K562 (cell line): Measurements from ENCODE around the gene BTBD10. TPM values are rescaled to one million over a fixed set of nuclear protein-coding genes. Genes with fewer than 3 reads are reported as not detected.

Experiments
- BDP1 ChIP-seq: IDR thresholded peaks from 3 replicates; pipeline ENCODE4 v1.6.1; 2011; ENCODE audit not compliant: insufficient read length, insufficient read depth
- CHD2 ChIP-seq: IDR thresholded peaks from 2 replicates; pipeline ENCODE4 v1.6.1; 2011; ENCODE audit warnings: low read depth, low read length
- ESRRB ChIP-seq: fragments of 250-450 bp; sonication (Bioruptor Pico); IDR thresholded peaks from 2 replicates; pipeline ENCODE4 v1.5.0; 2020; ENCODE audit warnings: mild to moderate bottlenecking, moderate library complexity, borderline replicate concordance
- EZH2 ChIP-seq: IDR thresholded peaks from 2 replicates; pipeline ENCODE4 v1.6.1; 2012; ENCODE audit warnings: low read depth, mild to moderate bottlenecking, inconsistent platforms, low read length, borderline replicate concordance
- HDAC2 ChIP-seq: fragments of 450-650 bp; IDR thresholded peaks from 2 replicates; pipeline ENCODE4 v1.6.1; 2016; ENCODE audit warnings: mild to moderate bottlenecking
- HDAC3 ChIP-seq: fragments of 450-650 bp; IDR thresholded peaks from 2 replicates; pipeline ENCODE4 v1.6.1; 2018; ENCODE audit warnings: borderline replicate concordance, mild to moderate bottlenecking, moderate library complexity; ENCODE audit not compliant: partially characterized antibody
- ILF3 ChIP-seq: fragments of 450-650 bp; IDR thresholded peaks from 2 replicates; pipeline ENCODE4 v1.6.1; 2018; ENCODE audit warnings: antibody characterized with exemption, mild to moderate bottlenecking, moderate library complexity, borderline replicate concordance
- KLF1 ChIP-seq: fragments of 450-650 bp; IDR thresholded peaks from 2 replicates; pipeline ENCODE4 v1.6.1; 2016; ENCODE audit warnings: missing genetic modification characterization, missing compliant biosample characterization
- KLF10 ChIP-seq: fragments of 250-450 bp; sonication (Bioruptor Pico); IDR thresholded peaks from 2 replicates; pipeline ENCODE4 v1.6.1; 2021; ENCODE audit warnings: matching md5 sums
- MCM5 ChIP-seq: fragments of 450-650 bp; IDR thresholded peaks from 2 replicates; pipeline ENCODE4 v1.6.1; 2016; ENCODE audit warnings: low read depth
- NFE2 ChIP-seq: IDR thresholded peaks from 2 replicates; pipeline ENCODE4 v1.6.1; 2014; ENCODE audit warnings: antibody characterized with exemption, low read depth
- NR2C1 ChIP-seq, 2 experiments: fragments of 450-650 bp; IDR thresholded peaks; 2 replicates each; pipeline ENCODE4 v1.6.1; 2017; ENCODE audit warnings: mild to moderate bottlenecking in 2 of 2, antibody characterized with exemption in 1 of 2, inconsistent platforms in 1 of 2, missing compliant biosample characterization in 1 of 2, missing genetic modification characterization in 1 of 2
- OTX1 ChIP-seq: fragments of 450-650 bp; formaldehyde crosslinking; IDR thresholded peaks from 2 replicates; pipeline ENCODE4 v1.4.0; 2022; ENCODE audit warnings: mild to moderate bottlenecking
- PML ChIP-seq: IDR thresholded peaks from 2 replicates; pipeline ENCODE4 v1.6.1; 2012; ENCODE audit warnings: low read length, inconsistent platforms
- POLR2H ChIP-seq: IDR thresholded peaks from 2 replicates; pipeline ENCODE4 v1.6.1; 2016; ENCODE audit warnings: missing genetic modification characterization, low read depth, mild to moderate bottlenecking, control low read depth, missing compliant biosample characterization, moderate library complexity
- POU5F1 ChIP-seq: fragments of 150-350 bp; IDR thresholded peaks from 2 replicates; pipeline ENCODE4 v1.6.1; 2014; ENCODE audit warnings: borderline replicate concordance, low read length, low read depth, mild to moderate bottlenecking; ENCODE audit not compliant: partially characterized antibody
- PTRF ChIP-seq: fragments of 450-650 bp; IDR thresholded peaks from 2 replicates; pipeline ENCODE4 v1.6.1; 2016; ENCODE audit warnings: mild to moderate bottlenecking, missing genetic modification characterization, missing compliant biosample characterization
- TAF9B ChIP-seq: fragments of 450-650 bp; IDR thresholded peaks from 2 replicates; pipeline ENCODE4 v1.6.1; 2018; ENCODE audit warnings: mild to moderate bottlenecking; ENCODE audit not compliant: partially characterized antibody
- ZNF445 ChIP-seq: fragments of 250-450 bp; sonication (Bioruptor Pico); IDR thresholded peaks from 2 replicates; pipeline ENCODE4 v1.4.0; 2020; ENCODE audit warnings: low read depth, mild to moderate bottlenecking, moderate library complexity
- ZNF668 ChIP-seq: fragments of 250-450 bp; sonication (Bioruptor Pico); IDR thresholded peaks from 2 replicates; pipeline ENCODE4 v1.8.0; 2022; ENCODE audit warnings: mild to moderate bottlenecking, inconsistent platforms
- polyA plus RNA-seq, 8 experiments: library from polyadenylated mRNA; depleted of rRNA in 4 of 8; stranded (reverse) in 5 of 8; unstranded in 3 of 8; fragments of >200 nt; fragmentation: Nextera tagmentation in 2 of 8; fragmentation: Illumina TruSeq in 1 of 8; extraction: Ambion mirVana in 2 of 8; extraction: Trizol in 1 of 8; gene quantifications; 2 replicates each; pipeline versions ENCODE4 v1.2.1 to v1.2.3, GENCODE V29; 2011 to 2014; ENCODE audit warnings: inconsistent platforms in 1 of 8, missing spikeins in 1 of 8
- total RNA-seq, 7 experiments: library from RNA; depleted of rRNA in 6 of 7; stranded (reverse); fragments of >200 nt in 6 of 7; fragmentation: Illumina TruSeq in 2 of 7; extraction: Trizol in 2 of 7; gene quantifications; 2 replicates each; pipeline versions ENCODE4 v1.2.1 to v1.2.3, GENCODE V29; 2011 to 2021; ENCODE audit warnings: low replicate concordance in 1 of 7
- TF ChIP-seq, protein P1 (sequence below): sonication (generic); formaldehyde crosslinking; IDR thresholded peaks from 2 replicates; pipeline ENCODE4 v1.4.0; 2020; ENCODE audit warnings: mild to moderate bottlenecking, missing genetic modification reagents
- TF ChIP-seq, protein P2 (sequence below): fragments of 450-650 bp; IDR thresholded peaks from 2 replicates; pipeline ENCODE4 v1.6.1; 2018; ENCODE audit warnings: mild to moderate bottlenecking, low read depth; ENCODE audit not compliant: partially characterized antibody
- TF ChIP-seq, protein P3 (sequence below): sonication (generic); formaldehyde crosslinking; IDR thresholded peaks from 2 replicates; pipeline ENCODE4 v1.8.0; 2022; ENCODE audit warnings: mild to moderate bottlenecking, low read depth, missing genetic modification reagents

BTBD10 gene
- total and polyA plus RNA-seq, 9 of the 15 experiments (the other 6 are each of a cell fraction or from before 2014, with no cell fraction given), result 11.6 to 22.8 (median 16.3) TPM

DNA sequence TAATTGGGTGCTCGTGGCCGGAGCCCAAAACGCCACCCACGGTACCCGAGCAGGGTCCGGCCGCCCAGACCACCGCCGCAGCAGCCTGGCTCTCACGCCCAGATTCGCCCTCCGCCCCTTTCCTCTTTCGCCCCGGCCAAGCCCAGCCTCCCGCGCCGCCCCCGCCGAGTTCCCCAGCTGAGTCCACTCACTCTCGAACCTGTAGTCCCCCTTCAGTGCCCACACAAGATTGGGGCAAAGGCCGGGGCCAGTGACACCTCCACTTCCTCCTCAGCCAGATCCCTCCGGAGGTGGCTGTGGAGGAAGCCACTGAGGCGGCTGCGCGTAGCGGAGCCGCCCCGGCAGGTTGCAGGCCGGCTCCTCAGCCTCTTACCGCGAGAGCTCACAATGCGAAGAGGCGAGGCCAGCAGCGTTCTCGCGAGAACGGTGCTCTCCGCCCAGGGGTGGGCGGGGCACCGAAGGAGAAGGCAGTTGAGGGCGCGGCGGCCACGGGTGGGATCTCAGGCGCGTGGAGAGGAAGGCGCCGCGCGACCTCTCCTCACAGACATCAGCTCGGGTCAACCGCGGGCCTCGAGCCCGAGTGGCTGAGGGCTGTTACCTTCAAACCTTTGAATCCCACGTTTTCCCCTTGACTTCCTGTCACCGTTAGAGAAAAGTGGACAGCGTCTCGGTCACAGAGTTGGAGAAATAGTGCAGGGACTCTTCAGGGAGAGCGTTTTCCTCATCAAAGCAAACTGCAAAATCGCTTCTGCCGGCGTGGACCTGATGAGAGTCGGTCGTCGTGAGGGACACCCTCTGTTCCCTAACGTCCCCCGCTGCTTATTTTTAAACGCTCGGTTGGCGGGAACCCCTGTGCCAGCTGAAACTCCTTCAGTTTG, at the start of gene BTBD10 (continued):
- no peak for TF ChIP-seq NR2C1 (IDR thresholded peaks at IDR 0.05)
- TF ChIP-seq NR2C1 (tag; IDR thresholded peaks at IDR 0.05), result 0 out of 2 replicates have a peak, but pooled peaks have one; percentile 9
- no peak for TF ChIP-seq EZH2
- TF ChIP-seq HDAC3, result peak; percentile 80
- no peak for TF ChIP-seq ILF3
- TF ChIP-seq ZNF668 (CRISPR knock-in tag), result no peak
- TF ChIP-seq TAF9B, result peak; percentile 77
- no peak for TF ChIP-seq NFE2
- TF ChIP-seq OTX1 (CRISPR knock-in tag), result no peak
- peak; percentile 63; the same call in 1 of the 2 replicates for TF ChIP-seq PML
- no peak for TF ChIP-seq MCM5
- TF ChIP-seq HDAC2, result no peak
- TF ChIP-seq CHD2, result peak; percentile 100
- TF ChIP-seq, protein P1, sequence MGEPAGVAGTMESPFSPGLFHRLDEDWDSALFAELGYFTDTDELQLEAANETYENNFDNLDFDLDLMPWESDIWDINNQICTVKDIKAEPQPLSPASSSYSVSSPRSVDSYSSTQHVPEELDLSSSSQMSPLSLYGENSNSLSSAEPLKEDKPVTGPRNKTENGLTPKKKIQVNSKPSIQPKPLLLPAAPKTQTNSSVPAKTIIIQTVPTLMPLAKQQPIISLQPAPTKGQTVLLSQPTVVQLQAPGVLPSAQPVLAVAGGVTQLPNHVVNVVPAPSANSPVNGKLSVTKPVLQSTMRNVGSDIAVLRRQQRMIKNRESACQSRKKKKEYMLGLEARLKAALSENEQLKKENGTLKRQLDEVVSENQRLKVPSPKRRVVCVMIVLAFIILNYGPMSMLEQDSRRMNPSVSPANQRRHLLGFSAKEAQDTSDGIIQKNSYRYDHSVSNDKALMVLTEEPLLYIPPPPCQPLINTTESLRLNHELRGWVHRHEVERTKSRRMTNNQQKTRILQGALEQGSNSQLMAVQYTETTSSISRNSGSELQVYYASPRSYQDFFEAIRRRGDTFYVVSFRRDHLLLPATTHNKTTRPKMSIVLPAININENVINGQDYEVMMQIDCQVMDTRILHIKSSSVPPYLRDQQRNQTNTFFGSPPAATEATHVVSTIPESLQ (CRISPR knock-in tag), result peak; percentile 40; the same call in 1 of the 2 replicates
- TF ChIP-seq ZNF445 (CRISPR knock-in tag), result no peak
- no peak for TF ChIP-seq ESRRB (CRISPR knock-in tag)
- TF ChIP-seq KLF10 (CRISPR knock-in tag), result no peak
- no peak for TF ChIP-seq PTRF (tag)
- TF ChIP-seq, protein P2, sequence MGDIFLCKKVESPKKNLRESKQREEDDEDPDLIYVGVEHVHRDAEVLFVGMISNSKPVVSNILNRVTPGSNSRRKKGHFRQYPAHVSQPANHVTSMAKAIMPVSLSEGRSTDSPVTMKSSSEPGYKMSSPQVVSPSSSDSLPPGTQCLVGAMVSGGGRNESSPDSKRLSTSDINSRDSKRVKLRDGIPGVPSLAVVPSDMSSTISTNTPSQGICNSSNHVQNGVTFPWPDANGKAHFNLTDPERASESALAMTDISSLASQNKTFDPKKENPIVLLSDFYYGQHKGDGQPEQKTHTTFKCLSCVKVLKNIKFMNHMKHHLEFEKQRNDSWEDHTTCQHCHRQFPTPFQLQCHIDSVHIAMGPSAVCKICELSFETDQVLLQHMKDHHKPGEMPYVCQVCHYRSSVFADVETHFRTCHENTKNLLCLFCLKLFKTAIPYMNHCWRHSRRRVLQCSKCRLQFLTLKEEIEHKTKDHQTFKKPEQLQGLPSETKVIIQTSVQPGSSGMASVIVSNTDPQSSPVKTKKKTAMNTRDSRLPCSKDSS, result no peak
- no peak for TF ChIP-seq POU5F1
- no peak for TF ChIP-seq BDP1
- TF ChIP-seq KLF1 (tag), result no peak; the same call in 1 of the 2 replicates
- peak; percentile 87 for TF ChIP-seq POLR2H (tag)
- TF ChIP-seq, protein P3, sequence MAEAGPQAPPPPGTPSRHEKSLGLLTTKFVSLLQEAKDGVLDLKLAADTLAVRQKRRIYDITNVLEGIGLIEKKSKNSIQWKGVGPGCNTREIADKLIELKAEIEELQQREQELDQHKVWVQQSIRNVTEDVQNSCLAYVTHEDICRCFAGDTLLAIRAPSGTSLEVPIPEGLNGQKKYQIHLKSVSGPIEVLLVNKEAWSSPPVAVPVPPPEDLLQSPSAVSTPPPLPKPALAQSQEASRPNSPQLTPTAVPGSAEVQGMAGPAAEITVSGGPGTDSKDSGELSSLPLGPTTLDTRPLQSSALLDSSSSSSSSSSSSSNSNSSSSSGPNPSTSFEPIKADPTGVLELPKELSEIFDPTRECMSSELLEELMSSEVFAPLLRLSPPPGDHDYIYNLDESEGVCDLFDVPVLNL (CRISPR knock-in tag), result peak; percentile 20; the same call in 1 of the 2 replicates
